HG02759 (cell line): Measurements from ENCODE around the gene COPS4.
A peak's percentile ranks its signal among the peaks of the same experiment; 100 is the strongest.
"Not testable (repeated sequence)": the region's sequence is repeated elsewhere in the genome, so short reads cannot be mapped to it uniquely, and the experiment has no call there.

ENCODE experiments used
- ATAC-seq: cut with Tn5 transposase; IDR thresholded peaks from one replicate; pipeline ENCODE4 v1.9.1; 2021; ENCODE audit warnings: mild to moderate bottlenecking, moderate library complexity; ENCODE audit not compliant: unreplicated experiment

Gene COPS4

DNA sequence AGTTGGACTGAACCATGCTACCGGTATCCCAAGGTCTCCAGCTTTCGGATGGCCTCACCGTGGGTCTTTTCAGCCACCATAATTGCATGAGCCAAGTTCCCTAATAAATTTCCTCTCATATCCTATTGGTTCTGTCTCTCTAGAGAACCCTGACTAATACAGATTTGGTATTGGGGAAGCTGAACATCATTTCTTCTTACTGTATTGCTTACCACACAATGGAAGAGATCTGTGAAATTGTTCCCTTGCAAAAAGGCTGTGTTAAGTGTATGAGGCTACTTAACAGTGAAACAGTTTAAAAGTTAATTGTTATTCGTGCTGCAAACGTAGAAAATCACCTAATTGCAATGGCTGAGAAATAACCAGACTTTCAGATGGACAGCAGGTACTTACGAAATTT is 45.6 kb downstream of the COPS4 start:
- ATAC-seq, result no peak

DNA sequence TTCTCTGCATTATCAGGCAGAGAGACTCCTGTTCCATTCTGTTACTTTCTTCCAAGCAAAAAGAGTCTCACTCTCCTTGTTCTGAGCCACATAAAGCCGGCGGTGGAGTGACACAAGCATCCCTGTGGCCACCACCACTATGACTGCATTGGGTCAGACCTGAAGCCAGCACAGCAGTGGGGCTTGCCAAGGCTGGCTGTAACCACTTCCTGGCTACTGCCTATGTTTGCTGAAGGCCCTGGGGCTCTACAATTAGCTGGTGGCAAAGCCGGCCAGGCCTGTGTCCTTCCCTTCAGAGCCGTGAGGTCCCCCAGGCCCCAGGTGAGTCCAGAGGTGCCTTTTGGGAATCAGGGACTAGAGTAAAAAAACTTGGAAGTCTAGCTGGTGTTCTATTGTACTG is 47.8 kb downstream of the COPS4 start:
- no peak for ATAC-seq

DNA sequence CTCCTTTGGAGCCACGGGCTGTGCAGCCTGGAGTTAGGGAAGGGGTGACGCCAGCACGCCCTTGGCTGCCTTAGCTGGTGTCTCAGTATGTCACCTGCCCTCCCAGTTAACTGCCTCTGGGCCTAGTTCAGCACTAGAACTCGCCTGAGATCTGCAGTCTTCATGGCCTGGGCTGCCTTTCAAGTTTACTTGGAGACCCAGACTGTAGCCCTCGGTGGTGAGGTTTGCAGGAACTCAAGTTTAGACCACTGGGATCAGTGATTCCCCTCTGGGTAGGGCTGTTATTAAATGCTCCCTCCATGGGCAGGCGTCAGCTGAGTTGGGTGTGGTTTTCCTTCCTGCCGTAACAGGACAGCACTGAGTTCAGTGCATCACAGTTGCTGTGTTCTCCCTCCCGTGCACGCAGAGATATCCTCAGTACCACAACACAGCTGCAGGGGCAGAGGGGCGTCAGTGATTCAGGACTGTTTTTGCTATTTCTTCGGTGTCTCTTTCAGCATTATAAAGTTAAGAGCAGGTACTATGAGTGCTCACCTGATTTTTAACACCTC is 49.0 kb downstream of the COPS4 start:
- ATAC-seq, result peak; percentile 45

DNA sequence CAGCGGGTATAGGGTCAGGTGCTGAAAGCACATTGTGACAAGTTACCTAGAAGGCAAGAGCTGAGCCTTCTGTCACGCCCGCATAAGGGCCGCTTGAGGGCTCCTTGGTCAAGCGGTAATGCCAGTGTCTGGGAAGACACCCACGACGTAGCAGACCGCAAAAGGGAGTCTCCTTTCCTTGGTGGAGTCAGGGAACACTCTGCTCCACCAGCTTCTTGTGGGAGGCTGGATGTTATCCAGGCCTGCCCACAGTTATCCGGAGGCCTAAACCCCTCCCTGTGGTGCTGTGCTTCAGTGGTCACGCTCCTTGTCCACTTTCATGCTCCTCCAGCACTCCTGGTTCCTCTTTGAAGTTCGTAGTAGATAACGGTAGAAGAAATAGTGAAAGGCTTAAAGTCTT is 50.0 kb downstream of the COPS4 start:
- not testable (repeated sequence) for ATAC-seq

DNA sequence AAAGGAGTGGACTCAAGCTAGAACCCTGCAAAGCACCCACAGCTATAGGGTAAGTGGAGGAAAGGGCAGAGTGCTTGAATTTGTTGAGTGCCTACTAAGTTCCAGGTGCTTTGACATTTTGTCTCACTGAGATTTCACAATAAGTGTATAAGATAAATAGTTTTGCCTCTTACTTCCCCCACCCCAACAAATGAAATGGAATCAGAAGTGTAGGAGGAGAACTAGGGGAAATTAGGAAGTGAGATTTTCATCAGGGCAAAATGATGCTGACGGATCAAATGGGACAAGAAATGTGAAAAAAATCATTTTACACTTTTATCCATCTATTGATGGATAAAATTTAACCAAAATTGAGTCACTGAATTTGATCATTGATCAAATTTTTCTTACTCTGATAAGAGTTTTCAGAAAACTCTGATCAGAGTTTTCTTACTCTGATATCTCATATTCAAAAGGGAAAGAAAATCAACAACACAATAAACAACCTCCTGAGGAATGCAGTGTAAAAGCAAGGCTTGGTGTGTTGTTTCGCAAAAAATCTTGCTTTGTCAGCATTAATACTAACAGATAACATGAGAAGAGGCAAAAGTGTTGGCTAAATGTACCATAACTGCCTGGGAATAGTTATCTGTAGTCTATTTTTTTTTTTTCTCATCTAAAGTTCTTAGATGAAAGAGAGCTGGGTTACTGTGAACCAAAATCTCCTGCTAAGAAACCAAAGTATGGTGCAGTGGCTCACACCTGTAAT is 54.6 kb downstream of the COPS4 start:
- ATAC-seq, result no peak

DNA sequence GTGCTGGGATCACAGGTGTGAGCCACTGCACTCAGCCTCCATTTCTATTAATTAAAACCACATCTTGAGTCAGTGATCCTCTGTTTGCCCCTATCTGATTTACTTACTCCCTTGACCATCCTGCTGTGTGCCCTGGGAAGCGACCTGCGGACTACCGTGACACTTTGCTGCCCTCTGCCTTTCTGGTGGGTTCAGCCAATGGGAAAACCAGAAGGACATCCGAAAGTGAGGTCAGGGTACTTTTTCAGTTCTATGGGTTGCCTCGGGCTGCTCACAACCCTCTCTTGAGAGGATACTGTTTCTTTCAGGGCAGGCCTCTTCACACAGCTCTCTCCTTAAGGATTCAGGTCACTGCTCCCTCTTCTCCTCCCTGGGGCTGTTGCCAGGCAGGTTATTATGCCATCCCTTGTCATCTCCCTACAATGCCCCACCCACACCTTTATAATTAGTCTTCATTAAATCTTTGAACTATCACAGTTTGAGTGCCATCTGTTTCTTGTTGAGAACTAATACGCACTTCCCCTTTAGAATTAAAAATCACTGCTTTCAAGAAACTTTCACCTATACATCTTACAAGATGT is 58.2 kb downstream of the COPS4 start:
- ATAC-seq, result no peak

DNA sequence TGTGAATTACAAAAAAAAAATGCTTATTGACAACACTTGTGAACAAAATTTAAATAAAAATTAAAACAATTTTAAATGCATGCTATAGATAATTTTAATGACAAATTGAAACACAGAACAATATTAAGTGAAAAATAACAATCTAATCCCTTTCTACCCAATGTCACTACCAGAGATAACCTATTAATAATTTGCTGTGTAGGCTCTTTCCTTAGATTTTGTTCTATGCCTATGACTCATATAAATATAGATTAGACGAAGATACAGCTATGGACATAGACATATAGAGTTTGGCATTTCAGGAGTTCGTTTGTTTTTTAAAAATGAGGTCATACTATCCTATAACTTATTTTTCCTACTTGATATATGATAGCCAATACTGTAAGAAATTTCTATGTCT is 61.4 kb downstream of the COPS4 start:
- no peak for ATAC-seq

DNA sequence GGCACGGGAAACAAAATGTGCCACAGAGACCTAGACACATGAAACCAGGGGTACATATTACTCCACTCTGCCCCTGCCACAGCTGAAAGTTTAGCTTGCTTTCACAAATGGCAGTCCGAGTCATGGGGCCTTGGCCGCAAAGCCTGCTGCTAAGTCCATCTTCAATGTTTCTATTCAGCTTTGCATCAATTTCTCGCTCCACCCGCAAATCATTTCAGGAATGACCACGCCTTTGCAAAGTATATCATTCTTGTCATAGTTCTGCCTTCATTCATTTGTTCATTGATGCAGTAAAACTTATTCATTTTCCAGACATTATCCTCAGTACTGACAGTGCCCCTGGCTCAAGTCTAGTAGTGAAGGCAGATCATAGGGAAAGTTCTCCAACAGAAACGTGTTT is 70.0 kb downstream of the COPS4 start:
- ATAC-seq, result no peak

DNA sequence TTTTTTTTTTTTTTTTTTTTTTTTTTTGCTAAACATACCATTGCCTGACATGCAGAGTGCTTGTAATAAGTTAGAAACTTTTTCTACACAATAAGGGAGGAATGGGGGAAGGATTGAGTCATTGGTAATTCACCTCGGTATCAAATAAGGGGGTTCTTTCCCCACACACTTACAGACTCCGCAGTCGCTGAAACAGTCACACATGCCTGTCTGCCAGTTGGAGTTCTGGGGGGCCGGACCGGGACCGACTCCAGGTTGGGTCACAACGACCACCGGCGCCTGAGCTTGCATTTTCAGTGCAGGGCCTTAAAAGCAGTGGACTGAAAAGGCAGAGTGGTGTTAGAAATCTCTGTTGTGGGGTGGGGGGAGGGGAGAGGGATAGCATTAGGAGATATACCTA is 72.6 kb downstream of the COPS4 start:
- ATAC-seq, result no peak

DNA sequence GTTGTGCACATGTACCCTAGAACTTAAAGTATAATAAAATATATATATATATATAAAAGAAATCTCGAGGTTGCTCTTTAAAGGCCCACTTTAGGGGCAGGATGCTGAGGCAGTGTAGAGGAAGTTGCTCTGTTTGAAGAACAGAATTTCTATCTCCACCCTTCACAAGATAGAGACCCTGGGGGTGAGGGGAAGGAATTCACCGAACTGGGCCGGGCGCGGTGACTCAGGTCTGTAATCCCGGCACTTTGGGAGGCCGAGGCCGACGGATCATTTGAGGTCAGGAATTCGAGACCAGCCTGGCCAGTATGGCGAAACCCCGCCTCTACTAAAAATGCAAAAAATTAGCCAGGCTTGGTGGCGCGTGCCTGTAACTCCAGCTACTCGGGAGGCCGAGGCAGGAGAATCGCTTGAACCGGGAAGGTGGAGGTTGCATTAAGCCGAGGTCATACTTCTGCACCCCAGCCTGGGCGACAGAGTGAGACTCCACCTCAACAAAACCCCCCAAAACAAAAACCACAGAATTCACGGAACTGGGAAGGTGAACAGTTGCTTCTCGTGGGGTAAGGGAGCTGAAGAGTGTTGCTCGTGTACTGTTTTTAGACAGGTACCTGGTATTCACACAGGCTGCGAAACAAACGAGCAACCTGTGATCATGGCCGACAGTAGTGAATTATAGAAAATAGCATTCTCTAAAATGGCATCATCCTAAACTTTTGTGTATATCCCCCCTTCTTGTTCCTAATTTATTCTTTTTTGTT is 73.3 kb downstream of the COPS4 start:
- ATAC-seq, result no peak

DNA sequence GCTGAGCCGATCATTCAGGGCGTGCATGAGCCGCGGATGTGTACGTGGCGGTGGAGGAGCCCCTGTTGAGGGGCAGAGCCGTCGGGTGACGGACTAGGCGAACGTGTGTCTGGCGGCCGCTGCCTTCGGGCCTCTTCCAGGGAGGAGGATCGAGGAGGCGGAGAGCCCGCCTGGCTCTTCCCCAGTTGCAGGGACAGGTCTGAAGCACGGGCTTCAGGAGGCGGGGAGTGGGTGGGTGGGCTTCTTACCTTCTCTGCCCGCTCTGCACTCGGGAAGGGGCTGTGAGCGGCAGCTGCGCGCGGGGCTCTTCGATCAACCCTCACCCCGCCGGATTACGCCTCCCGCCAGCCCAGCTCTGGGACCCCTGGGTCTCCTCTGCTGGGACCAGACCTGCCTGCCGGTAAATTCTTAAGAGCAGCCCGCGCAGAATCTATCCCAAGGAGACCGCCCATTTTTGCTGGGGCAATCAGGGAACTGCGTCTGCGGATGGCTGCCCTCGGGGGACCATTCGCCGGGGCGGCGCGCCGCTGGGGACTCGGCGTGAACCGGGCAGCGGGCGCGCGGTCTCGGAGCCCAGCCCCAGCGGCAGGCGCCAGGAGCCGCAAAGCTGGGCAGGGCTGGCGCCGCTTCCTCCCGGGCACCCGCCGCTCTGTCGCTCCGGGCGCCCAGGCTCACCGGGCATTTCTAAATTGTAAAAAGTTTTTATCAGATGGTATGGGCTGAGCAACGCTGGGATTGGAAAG is 74.7 kb downstream of the COPS4 start:
- ATAC-seq, result peak; percentile 36

DNA sequence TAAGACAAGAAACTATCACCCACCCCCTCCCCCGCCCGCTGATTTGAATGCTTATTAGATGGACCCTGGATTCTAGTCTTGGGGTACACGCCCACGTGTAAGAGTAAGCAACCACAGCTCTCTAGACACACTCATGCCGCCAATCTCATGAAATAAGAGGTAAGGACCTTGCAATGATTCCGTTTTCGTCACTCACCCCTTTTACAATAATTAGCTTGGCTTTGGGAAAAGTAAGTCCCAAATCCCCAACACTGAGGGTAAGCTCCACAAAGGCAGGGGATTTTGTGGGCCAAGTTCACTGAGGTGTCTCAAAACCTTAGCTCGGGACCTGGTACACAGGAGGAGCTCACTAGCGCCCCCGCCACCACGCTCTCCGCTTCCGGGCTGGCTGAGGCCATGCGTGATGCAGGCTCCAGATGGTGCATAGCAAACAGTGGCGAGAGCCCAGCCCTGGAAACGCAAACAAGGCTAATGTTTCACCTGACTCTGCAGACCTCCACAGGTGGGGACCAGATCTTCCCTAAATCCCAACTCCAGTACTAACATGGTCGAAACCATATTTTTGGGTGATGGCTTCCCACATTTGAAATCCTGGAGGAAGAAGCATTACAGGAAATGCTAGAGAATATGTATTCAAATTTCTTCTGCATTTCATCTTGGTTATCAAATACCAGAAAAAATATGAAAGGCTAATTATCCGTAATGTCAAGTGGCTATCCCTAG is 75.4 kb downstream of the COPS4 start:
- ATAC-seq, result peak; percentile 77

DNA sequence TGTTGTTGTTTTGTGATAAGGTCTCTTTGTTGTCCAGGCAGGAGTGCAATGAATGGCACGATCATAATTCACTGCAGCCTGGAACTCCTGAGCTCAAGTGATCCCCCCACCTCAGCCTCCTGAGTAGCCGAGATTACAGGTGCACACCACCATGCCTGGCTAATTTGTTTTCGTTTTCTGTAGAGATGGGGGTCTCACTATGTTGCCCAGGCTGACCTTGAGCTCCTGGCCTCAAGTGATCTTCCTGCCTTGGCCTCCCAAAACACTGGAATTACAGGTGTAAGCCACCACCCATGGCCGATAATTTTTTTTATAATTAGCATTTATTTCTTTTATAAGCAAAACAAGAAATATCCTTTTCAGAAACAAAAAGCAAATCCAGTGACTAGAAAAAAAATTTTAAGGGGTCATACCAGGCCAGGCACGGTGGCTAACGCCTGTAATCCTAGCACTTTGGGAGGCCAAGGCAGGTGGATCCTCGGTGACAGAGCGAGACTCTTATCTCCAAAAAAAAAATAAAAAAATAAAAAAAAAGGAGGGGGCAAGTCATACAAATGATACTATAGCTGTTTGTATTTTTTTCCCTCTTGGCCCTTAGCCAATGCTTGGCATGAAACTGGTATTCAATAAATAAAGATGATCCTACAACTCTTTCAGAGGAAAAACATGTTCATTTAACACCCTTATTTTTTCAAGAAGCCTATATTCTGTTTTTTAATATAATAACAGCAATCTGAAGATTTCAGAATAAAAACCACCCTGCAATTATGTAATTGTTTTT is 76.2 kb downstream of the COPS4 start:
- ATAC-seq, result no peak

DNA sequence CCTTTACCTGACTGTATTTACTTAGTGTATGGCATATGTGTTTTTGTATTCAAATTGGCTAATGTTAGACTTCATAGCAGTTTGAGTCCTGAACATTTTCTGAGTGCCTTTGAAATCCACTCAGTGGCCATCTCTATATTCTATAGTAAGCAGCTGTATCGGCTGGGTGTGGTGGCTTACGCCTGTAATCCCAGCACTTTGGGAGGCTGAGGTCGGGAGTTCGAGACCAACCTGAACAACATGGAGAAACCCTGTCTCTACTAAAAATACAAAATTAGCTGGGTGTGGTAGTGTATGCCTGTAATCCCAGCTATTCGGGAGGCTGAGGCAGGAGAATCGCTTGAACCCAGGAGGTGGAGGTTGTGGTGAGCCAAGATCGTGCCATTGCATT is 76.8 kb downstream of the COPS4 start:
- ATAC-seq, result not testable (repeated sequence)

DNA sequence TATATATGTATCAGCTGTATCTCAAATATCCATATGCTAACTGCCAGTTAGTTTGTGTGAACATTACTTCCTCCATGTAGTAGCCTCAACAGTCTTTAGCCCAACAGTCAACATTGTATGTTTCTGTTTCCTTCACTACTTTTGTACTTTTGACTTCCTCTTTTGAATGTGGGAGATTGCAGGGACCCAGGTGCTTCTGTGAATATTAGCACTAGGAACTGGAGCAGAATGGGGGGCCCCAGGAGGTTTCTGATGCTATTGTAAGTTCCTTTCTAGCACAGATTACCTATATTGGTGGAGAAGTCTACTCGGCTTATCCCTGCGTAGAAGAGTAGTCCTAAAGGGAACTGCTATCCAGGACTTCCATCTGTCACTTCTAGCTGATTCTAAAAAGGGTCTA is 77.2 kb downstream of the COPS4 start:
- ATAC-seq, result peak; percentile 26

DNA sequence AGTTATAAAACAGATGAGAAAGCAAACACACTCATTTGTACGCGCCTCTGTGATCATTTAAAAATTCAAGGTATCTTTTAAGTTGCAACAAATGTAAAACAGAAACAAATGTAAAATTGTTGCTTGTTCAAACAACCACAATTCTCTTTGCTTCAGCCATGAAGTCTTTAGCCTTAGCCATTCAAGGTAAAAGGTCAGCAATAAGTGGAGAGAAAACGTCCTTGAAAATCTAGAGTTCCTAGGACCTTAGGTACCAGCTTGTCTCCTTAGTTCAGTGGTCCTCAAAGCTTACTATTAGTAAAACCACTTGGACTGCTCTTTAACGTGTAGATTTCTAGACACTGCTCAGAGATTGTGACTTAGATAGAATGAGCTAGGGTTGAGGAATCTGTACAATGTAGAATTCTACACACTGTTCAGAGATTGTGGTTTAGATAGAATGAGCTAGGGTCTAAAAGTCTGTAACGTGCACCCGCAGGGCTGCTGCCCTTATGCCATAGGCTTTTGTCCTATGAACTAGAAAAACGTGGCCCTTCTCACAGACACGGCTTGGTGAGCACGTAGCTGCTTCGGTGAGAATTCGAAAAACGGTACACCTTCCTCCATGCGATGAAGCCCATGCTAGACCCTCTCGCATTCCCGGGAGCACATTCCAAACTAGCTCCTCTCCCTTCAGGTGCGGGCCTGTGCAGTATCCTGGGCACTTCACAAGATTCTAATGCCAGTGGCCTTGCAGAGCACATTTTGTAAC is 77.9 kb downstream of the COPS4 start:
- ATAC-seq, result no peak

DNA sequence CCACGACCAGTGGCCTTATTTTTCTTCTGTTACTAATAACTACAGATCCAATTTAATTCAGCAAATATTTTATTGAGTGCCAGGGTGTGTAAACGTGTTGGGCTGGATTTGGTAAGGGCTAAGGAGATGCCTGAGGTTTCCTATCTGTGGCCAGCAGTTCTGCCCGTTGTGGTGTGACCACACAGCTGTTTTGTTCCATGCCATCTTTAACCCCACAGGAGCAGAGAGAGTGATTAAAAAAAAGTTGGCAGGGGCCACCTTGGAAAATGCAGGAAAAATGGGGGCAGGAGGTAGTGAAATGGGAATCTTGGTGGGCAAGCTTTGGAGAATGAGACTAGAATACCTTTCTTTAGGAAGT is 78.4 kb downstream of the COPS4 start:
- ATAC-seq, result no peak

DNA sequence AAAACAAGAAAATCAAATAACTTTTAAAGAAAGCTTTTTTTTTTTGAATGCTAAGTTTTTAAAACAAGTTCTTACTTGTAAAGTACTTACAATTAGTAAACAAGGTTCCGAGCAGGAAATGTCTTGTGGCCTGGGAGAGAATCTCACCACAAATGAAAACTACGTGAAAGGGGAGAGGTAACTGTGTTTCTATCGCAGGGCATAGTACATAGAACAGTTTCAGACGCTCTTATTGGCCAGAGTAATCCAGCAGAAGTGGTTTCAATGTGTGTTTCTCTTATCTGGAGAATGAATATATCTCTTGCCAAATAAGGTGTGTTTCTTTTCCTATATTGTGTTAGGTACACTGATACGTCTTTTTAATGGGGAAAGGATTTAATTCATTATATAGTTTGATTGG is 79.6 kb downstream of the COPS4 start, which contains the start of gene PLAC8:
Gene PLAC8 (minus strand): TSS at position 154 of the 400 bp plus-strand sequence. CDS start 6,808 bp downstream, outside the sequence.
- peak; percentile 40 for ATAC-seq

DNA sequence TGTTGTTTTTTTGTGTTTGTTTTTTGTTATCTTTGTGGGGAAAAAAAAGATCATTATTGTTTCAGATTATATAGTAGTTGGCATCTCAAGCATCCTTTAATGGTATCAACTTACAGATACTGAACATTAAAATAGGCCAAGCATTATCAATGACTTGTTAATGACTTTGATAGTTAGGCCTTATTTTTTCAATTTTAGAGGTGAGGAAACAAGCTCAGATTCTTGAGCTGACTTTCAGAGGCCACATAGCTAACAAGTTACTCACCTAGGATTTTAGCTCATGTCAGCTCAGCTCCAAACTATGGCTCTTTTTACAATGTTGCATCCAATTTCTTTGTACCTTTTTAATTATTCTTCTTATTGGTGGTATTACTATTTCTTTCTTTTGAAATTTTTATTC is 80.0 kb downstream of the COPS4 start:
- ATAC-seq, result no peak
